ENCODE measurements around the gene PAX8. TPM values are rescaled to one million over a fixed set of nuclear protein-coding genes. Genes with fewer than 3 reads are reported as not detected.

Gene PAX8
- total and polyA plus RNA-seq, 2 of the 13 experiments (the other 11 are each of a cell fraction or from before 2014, with no cell fraction given) = 1.5 to 8.8 TPM

DNA sequence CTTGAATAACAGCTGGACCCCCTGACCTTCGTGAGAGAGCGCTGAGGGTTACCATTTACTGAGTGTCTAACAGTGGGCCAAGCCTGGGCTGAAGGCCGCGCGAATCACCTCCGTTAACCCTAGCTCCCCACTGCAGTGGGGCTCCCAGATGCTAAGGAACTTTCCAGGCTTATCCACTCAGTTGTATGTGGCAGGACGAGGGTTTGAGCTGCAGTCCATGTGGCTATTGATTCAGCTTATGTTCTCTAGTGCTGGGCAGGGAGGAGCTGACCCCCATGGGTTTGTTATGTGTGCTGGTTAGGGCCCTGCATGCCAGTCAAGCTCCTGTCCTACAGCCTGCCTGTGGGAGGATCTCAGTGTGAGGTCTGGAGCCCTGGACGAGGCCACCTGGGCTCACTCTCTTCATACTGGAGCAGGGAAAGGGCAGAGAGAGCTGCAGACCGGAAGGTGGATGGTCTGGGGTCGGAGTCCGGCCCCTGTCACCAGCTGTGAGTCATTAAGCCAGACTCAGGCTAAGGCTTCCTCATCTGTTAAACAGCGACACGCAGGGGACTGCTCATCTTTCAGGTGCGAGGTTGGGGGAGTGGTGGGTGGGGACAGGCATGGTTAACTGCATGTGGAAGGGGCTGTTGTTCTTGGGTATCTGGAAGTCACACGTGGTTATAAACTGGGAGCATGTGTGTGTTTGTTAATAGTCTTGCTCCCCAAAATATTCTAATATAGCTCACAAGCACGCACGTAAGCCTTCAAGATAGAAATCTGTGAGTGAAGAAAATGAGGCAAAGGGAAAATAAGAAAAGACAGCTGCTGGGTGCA is 98.4 kb downstream of the PAX8 start (continued):
- TF ChIP-seq, protein P1, sequence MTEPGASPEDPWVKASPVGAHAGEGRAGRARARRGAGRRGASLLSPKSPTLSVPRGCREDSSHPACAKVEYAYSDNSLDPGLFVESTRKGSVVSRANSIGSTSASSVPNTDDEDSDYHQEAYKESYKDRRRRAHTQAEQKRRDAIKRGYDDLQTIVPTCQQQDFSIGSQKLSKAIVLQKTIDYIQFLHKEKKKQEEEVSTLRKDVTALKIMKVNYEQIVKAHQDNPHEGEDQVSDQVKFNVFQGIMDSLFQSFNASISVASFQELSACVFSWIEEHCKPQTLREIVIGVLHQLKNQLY (CRISPR knock-in tag; IDR thresholded peaks at IDR 0.05) = peak; percentile 90
- no peak for TF ChIP-seq FOXP1 (IDR thresholded peaks at IDR 0.05)
- peak; percentile 37; the same call in 1 of the 2 replicates for TF ChIP-seq FOXP1 (CRISPR knock-in tag; IDR thresholded peaks at IDR 0.05)
- TF ChIP-seq FOSL2 (CRISPR knock-in tag; IDR thresholded peaks at IDR 0.05) = peak; percentile 96
- peak; percentile 60 for TF ChIP-seq ZFX (CRISPR knock-in tag; IDR thresholded peaks at IDR 0.05; ENCODE audit: low read depth)
- TF ChIP-seq, protein P2, sequence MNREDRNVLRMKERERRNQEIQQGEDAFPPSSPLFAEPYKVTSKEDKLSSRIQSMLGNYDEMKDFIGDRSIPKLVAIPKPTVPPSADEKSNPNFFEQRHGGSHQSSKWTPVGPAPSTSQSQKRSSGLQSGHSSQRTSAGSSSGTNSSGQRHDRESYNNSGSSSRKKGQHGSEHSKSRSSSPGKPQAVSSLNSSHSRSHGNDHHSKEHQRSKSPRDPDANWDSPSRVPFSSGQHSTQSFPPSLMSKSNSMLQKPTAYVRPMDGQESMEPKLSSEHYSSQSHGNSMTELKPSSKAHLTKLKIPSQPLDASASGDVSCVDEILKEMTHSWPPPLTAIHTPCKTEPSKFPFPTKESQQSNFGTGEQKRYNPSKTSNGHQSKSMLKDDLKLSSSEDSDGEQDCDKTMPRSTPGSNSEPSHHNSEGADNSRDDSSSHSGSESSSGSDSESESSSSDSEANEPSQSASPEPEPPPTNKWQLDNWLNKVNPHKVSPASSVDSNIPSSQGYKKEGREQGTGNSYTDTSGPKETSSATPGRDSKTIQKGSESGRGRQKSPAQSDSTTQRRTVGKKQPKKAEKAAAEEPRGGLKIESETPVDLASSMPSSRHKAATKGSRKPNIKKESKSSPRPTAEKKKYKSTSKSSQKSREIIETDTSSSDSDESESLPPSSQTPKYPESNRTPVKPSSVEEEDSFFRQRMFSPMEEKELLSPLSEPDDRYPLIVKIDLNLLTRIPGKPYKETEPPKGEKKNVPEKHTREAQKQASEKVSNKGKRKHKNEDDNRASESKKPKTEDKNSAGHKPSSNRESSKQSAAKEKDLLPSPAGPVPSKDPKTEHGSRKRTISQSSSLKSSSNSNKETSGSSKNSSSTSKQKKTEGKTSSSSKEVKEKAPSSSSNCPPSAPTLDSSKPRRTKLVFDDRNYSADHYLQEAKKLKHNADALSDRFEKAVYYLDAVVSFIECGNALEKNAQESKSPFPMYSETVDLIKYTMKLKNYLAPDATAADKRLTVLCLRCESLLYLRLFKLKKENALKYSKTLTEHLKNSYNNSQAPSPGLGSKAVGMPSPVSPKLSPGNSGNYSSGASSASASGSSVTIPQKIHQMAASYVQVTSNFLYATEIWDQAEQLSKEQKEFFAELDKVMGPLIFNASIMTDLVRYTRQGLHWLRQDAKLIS (CRISPR knock-in tag; IDR thresholded peaks at IDR 0.05) = 0 out of 2 replicates have a peak, but pooled peaks have one; percentile 74
- TF ChIP-seq, protein P3, sequence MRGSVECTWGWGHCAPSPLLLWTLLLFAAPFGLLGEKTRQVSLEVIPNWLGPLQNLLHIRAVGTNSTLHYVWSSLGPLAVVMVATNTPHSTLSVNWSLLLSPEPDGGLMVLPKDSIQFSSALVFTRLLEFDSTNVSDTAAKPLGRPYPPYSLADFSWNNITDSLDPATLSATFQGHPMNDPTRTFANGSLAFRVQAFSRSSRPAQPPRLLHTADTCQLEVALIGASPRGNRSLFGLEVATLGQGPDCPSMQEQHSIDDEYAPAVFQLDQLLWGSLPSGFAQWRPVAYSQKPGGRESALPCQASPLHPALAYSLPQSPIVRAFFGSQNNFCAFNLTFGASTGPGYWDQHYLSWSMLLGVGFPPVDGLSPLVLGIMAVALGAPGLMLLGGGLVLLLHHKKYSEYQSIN (CRISPR knock-in tag; IDR thresholded peaks at IDR 0.05; ENCODE audit: borderline replicate concordance) = no peak
- TF ChIP-seq, protein P4, sequence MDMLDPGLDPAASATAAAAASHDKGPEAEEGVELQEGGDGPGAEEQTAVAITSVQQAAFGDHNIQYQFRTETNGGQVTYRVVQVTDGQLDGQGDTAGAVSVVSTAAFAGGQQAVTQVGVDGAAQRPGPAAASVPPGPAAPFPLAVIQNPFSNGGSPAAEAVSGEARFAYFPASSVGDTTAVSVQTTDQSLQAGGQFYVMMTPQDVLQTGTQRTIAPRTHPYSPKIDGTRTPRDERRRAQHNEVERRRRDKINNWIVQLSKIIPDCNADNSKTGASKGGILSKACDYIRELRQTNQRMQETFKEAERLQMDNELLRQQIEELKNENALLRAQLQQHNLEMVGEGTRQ (IDR thresholded peaks at IDR 0.05; ENCODE audit: low read depth, low read length) = no peak
- TF ChIP-seq, protein P4 (CRISPR knock-in tag; IDR thresholded peaks at IDR 0.05; ENCODE audit: borderline replicate concordance) = no peak
- peak; percentile 89 for TF ChIP-seq ZNF629 (CRISPR knock-in tag; conservative IDR thresholded peaks at IDR 0.05)
- TF ChIP-seq, protein P5, sequence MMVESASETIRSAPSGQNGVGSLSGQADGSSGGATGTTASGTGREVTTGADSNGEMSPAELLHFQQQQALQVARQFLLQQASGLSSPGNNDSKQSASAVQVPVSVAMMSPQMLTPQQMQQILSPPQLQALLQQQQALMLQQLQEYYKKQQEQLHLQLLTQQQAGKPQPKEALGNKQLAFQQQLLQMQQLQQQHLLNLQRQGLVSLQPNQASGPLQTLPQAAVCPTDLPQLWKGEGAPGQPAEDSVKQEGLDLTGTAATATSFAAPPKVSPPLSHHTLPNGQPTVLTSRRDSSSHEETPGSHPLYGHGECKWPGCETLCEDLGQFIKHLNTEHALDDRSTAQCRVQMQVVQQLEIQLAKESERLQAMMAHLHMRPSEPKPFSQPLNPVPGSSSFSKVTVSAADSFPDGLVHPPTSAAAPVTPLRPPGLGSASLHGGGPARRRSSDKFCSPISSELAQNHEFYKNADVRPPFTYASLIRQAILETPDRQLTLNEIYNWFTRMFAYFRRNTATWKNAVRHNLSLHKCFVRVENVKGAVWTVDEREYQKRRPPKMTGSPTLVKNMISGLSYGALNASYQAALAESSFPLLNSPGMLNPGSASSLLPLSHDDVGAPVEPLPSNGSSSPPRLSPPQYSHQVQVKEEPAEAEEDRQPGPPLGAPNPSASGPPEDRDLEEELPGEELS (CRISPR knock-in tag; IDR thresholded peaks at IDR 0.05) = peak; percentile 62; the same call in 1 of the 2 replicates
- TF ChIP-seq POLR2AphosphoS5 (IDR thresholded peaks at IDR 0.05; ENCODE audit: low read depth, low read length) = peak; percentile 54; the same call in 1 of the 2 replicates
- TF ChIP-seq MAZ (IDR thresholded peaks at IDR 0.05; ENCODE audit: borderline replicate concordance, low read depth, low read length) = no peak
- TF ChIP-seq MAZ (CRISPR knock-in tag; IDR thresholded peaks at IDR 0.05; ENCODE audit: low read depth) = peak; percentile 68
- peak; percentile 66; the same call in 1 of the 2 replicates for TF ChIP-seq THAP11 (CRISPR knock-in tag; IDR thresholded peaks at IDR 0.05)
- no peak for TF ChIP-seq ATAD3A (CRISPR knock-in tag; IDR thresholded peaks at IDR 0.05)
- peak; percentile 66; the same call in 1 of the 2 replicates for TF ChIP-seq MIER2 (CRISPR knock-in tag; IDR thresholded peaks at IDR 0.05)
- peak; percentile 20; the same call in 1 of the 2 replicates for TF ChIP-seq ZNF816 (CRISPR knock-in tag; IDR thresholded peaks at IDR 0.05; ENCODE audit: borderline replicate concordance)
- TF ChIP-seq ZNF317 (CRISPR knock-in tag; IDR thresholded peaks at IDR 0.05) = peak; percentile 68; the same call in 1 of the 2 replicates
- no peak for TF ChIP-seq HMG20B (CRISPR knock-in tag; conservative IDR thresholded peaks at IDR 0.05)
